ENCODE results near the gene OTUD3. TPM values are rescaled to one million over a fixed set of nuclear protein-coding genes. Genes with fewer than 3 reads are reported as not detected.

Gene OTUD3
- polyA plus RNA-seq, 1 donor (not counting 4 experiments of a cell fraction or from before 2014, with no cell fraction given), result 7.0 TPM

DNA sequence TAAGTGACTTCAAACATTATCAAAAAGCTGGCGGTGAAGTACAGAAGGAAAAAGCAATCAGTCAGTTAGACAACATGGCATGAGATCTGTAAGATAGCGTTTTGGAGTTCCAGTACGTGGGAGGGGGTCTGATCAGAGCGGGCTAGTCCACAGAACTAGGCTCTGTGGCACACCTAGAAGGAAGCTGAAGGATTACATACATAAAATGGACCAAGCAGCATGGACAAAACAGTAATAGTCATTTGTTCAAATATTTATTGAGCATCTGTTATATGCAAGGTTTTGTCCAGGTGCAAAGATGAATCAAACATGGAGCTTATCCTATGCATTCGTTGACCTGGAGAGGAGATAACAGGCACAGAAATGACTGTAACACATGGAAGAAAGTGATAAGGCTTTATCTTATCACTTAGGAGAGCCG lies 64.1 kb downstream of the OTUD3 start:
- no peaks in the 10 kb centered on the region for H4K20me1 ChIP-seq (ENCODE audit: control insufficient read depth, extremely low read depth, insufficient read depth, low read length)
- no peak overlapping the region for H3K27ac ChIP-seq (ENCODE audit: control insufficient read depth, insufficient read depth, low read length)
- H3K4me2 ChIP-seq (ENCODE audit: control insufficient read depth, extremely low read depth, insufficient read depth, low read depth, low read length), result no peak overlapping the region
- no peaks in the 10 kb centered on the region for H3K79me2 ChIP-seq (ENCODE audit: control insufficient read depth, insufficient read depth, low read length)
- FAIRE-seq (no peak), DNase-seq (ENCODE audit: low read depth, low spot score) (no peak)
- H3K4me3 ChIP-seq (ENCODE audit: control insufficient read depth in 2 of 3, extremely low read depth in 1 of 3, insufficient read depth in 2 of 3, low read depth in 1 of 3, low read length in 3 of 3), result no peak overlapping the region
- no peaks in the 10 kb centered on the region for H3K9me3 ChIP-seq (ENCODE audit: control insufficient read depth, low read depth, low read length)
- dilution Hi-C loops (cut with MboI; ENCODE audit: extremely low pct_ligation_motif_present, low sequenced_read_pairs), result no loop called here
- no peak for TF ChIP-seq CTCF (optimal IDR thresholded peaks at IDR 0.05 in 1 of 3, IDR thresholded peaks at IDR 0.05 in 1 of 3, conservative IDR thresholded peaks at IDR 0.05 in 1 of 3; ENCODE audit: extremely low read depth in 1 of 3, insufficient read depth in 2 of 3, low read length in 3 of 3)
- TF ChIP-seq EZH2 (IDR thresholded peaks at IDR 0.05; ENCODE audit: low read length), result no peak
- H3K27me3 ChIP-seq (ENCODE audit: control insufficient read depth, extremely low read depth, insufficient read depth, low read length), result no peaks in the 10 kb centered on the region
- H3K4me1 ChIP-seq (ENCODE audit: control insufficient read depth, extremely low read depth, insufficient read depth, low read length), result peaks cover 6% of the 10 kb centered on the region
- no peaks in the 10 kb centered on the region for H3K36me3 ChIP-seq (ENCODE audit: control insufficient read depth in 2 of 2, extremely low read depth in 1 of 2, insufficient read depth in 2 of 2, low read length in 2 of 2)
- H3K9me1 ChIP-seq (ENCODE audit: control insufficient read depth, extremely low read depth, insufficient read depth, low read length), result no peaks in the 10 kb centered on the region
- H3K9ac ChIP-seq (ENCODE audit: control insufficient read depth, extremely low read depth, insufficient read depth, low read length), result no peak overlapping the region
- H2AFZ ChIP-seq (ENCODE audit: control insufficient read depth, low read length), result no peak overlapping the region

- no peak overlapping the region for H3K9ac ChIP-seq (ENCODE audit: control insufficient read depth, extremely low read depth, insufficient read depth, low read length)
- H3K79me2 ChIP-seq (ENCODE audit: control insufficient read depth, insufficient read depth, low read length), result no peaks in the 10 kb centered on the region
- DNase-seq (ENCODE audit: low read depth, low spot score) (no peak), FAIRE-seq (no peak)
- no peak overlapping the region for H2AFZ ChIP-seq (ENCODE audit: control insufficient read depth, low read length)
- no peaks in the 10 kb centered on the region for H3K9me1 ChIP-seq (ENCODE audit: control insufficient read depth, extremely low read depth, insufficient read depth, low read length)
- H3K36me3 ChIP-seq (ENCODE audit: control insufficient read depth in 2 of 2, extremely low read depth in 1 of 2, insufficient read depth in 2 of 2, low read length in 2 of 2), result no peaks in the 10 kb centered on the region
- H3K4me1 ChIP-seq (ENCODE audit: control insufficient read depth, extremely low read depth, insufficient read depth, low read length), result peaks cover 6% of the 10 kb centered on the region
- H3K27me3 ChIP-seq (ENCODE audit: control insufficient read depth, extremely low read depth, insufficient read depth, low read length), result no peaks in the 10 kb centered on the region
- H3K9me3 ChIP-seq (ENCODE audit: control insufficient read depth, low read depth, low read length), result no peaks in the 10 kb centered on the region
- no peak overlapping the region for H3K4me2 ChIP-seq (ENCODE audit: control insufficient read depth, extremely low read depth, insufficient read depth, low read depth, low read length)
- H3K27ac ChIP-seq (ENCODE audit: control insufficient read depth, insufficient read depth, low read length), result no peak overlapping the region
- no peak for TF ChIP-seq CTCF (optimal IDR thresholded peaks at IDR 0.05 in 1 of 3, IDR thresholded peaks at IDR 0.05 in 1 of 3, conservative IDR thresholded peaks at IDR 0.05 in 1 of 3; ENCODE audit: extremely low read depth in 1 of 3, insufficient read depth in 2 of 3, low read length in 3 of 3)
- TF ChIP-seq EZH2 (IDR thresholded peaks at IDR 0.05; ENCODE audit: low read length), result no peak
- H4K20me1 ChIP-seq (ENCODE audit: control insufficient read depth, extremely low read depth, insufficient read depth, low read length), result no peaks in the 10 kb centered on the region
- dilution Hi-C loops (cut with MboI; ENCODE audit: extremely low pct_ligation_motif_present, low sequenced_read_pairs), result no loop called here
- no peak overlapping the region for H3K4me3 ChIP-seq (ENCODE audit: control insufficient read depth in 2 of 3, extremely low read depth in 1 of 3, insufficient read depth in 2 of 3, low read depth in 1 of 3, low read length in 3 of 3)
These were observed 64.8 kb downstream of the OTUD3 start for GRCh38 chr1:19946971-19947370.

Measured in keratinocyte (primary cell).